Neuron (in vitro differentiated cells): ENCODE results near the gene PINK1.
"Not testable (repeated sequence)": the region's sequence is repeated elsewhere in the genome, so short reads cannot be mapped to it uniquely, and the experiment has no call there.

Source experiments
- H2AFZ ChIP-seq: one replicate; pipeline ENCODE4 v1.6.1; 2013; ENCODE audit warnings: low read depth, mild to moderate bottlenecking, inconsistent platforms, low read length, moderate library complexity
- H3K27me3 ChIP-seq: one replicate; pipeline ENCODE4 v1.6.1; 2013; ENCODE audit warnings: low read length; ENCODE audit not compliant: insufficient read depth
- H3K36me3 ChIP-seq: one replicate; pipeline ENCODE4 v1.6.1; 2013; ENCODE audit warnings: low read length; ENCODE audit not compliant: insufficient read depth
- H3K4me1 ChIP-seq: one replicate; pipeline ENCODE4 v1.6.1; 2013; ENCODE audit warnings: low read length; ENCODE audit not compliant: insufficient read depth
- H3K4me3 ChIP-seq: 2 replicates; pipeline ENCODE4 v1.5.1; 2013; ENCODE audit warnings: mild to moderate bottlenecking, low read length, moderate library complexity
- H3K9me3 ChIP-seq: one replicate; pipeline ENCODE4 v1.6.1; 2013; ENCODE audit warnings: low read length

The PINK1 gene

GRCh38 chr1:20601129-20601825 is 32.0 kb upstream of the PINK1 start:
- no peak overlapping the region for H3K4me3 ChIP-seq
- no peak overlapping the region for H2AFZ ChIP-seq
- H3K27me3 ChIP-seq: no peaks in the 10 kb centered on the region
- H3K9me3 ChIP-seq: no peaks in the 10 kb centered on the region
- H3K36me3 ChIP-seq: no peaks in the 10 kb centered on the region
- H3K4me1 ChIP-seq: no peaks in the 10 kb centered on the region

- peaks cover 6% of the 10 kb centered on the region for H3K27me3 ChIP-seq
- no peaks in the 10 kb centered on the region for H3K36me3 ChIP-seq
- no peak overlapping the region for H2AFZ ChIP-seq
- H3K4me1 ChIP-seq: no peaks in the 10 kb centered on the region
- no peaks in the 10 kb centered on the region for H3K9me3 ChIP-seq
- H3K4me3 ChIP-seq: no peak overlapping the region
These were observed 30.3 kb upstream of the PINK1 start for GRCh38 chr1:20602851-20603450.

GRCh38 chr1:20603504-20604464 is 29.5 kb upstream of the PINK1 start:
- no peak overlapping the region for H2AFZ ChIP-seq
- no peaks in the 10 kb centered on the region for H3K4me1 ChIP-seq
- H3K27me3 ChIP-seq: peaks cover 8% of the 10 kb centered on the region
- H3K4me3 ChIP-seq: no peak overlapping the region
- H3K9me3 ChIP-seq: no peaks in the 10 kb centered on the region
- H3K36me3 ChIP-seq: no peaks in the 10 kb centered on the region

- Histone ChIP-seq H3K27me3 (peaks cover 11% of the 10 kb centered on the region), H3K9me3 (no peaks in the 10 kb centered on the region), H3K4me1 (peaks cover 3% of the 10 kb centered on the region), H3K36me3 (no peaks in the 10 kb centered on the region), H3K4me3 (no peak overlapping the region), H2AFZ (no peak overlapping the region)
These were observed 28.6 kb upstream of the PINK1 start for GRCh38 chr1:20604678-20605077.

GRCh38 chr1:20606801-20607570 is 26.3 kb upstream of the PINK1 start:
- not testable (repeated sequence) for H3K4me1 ChIP-seq, H3K36me3 ChIP-seq, H3K4me3 ChIP-seq, H3K9me3 ChIP-seq, H2AFZ ChIP-seq
- peaks cover 12% of the 10 kb centered on the region for H3K27me3 ChIP-seq

- Histone ChIP-seq H3K4me1 (peaks cover 3% of the 10 kb centered on the region), H3K4me3 (no peak overlapping the region), H3K36me3 (no peaks in the 10 kb centered on the region), H2AFZ (no peak overlapping the region), H3K27me3 (peaks cover 15% of the 10 kb centered on the region), H3K9me3 (no peaks in the 10 kb centered on the region)
These were observed 23.7 kb upstream of the PINK1 start for GRCh38 chr1:20609541-20609940.

- no peak overlapping the region for H3K4me3 ChIP-seq
- H3K27me3 ChIP-seq: peaks cover 15% of the 10 kb centered on the region
- no peaks in the 10 kb centered on the region for H3K36me3 ChIP-seq
- peaks cover 3% of the 10 kb centered on the region for H3K4me1 ChIP-seq
- no peaks in the 10 kb centered on the region for H3K9me3 ChIP-seq
- H2AFZ ChIP-seq: no peak overlapping the region
These were observed 22.3 kb upstream of the PINK1 start for GRCh38 chr1:20610970-20611369.

GRCh38 chr1:20611652-20612051 is 21.6 kb upstream of the PINK1 start:
- no peak overlapping the region for H2AFZ ChIP-seq
- no peak overlapping the region for H3K4me3 ChIP-seq
- H3K4me1 ChIP-seq: peaks cover 3% of the 10 kb centered on the region
- no peaks in the 10 kb centered on the region for H3K9me3 ChIP-seq
- H3K36me3 ChIP-seq: no peaks in the 10 kb centered on the region
- peaks cover 15% of the 10 kb centered on the region for H3K27me3 ChIP-seq

- no peaks in the 10 kb centered on the region for H3K9me3 ChIP-seq
- H2AFZ ChIP-seq: no peak overlapping the region
- H3K36me3 ChIP-seq: no peaks in the 10 kb centered on the region
These were observed 21.0 kb upstream of the PINK1 start for GRCh38 chr1:20612221-20612746.

GRCh38 chr1:20614131-20614579 is 19.1 kb upstream of the PINK1 start:
- H3K27me3 ChIP-seq: peaks cover 17% of the 10 kb centered on the region
- peaks cover 3% of the 10 kb centered on the region for H3K4me1 ChIP-seq
- no peaks in the 10 kb centered on the region for H3K36me3 ChIP-seq
- H2AFZ ChIP-seq: no peak overlapping the region
- no peaks in the 10 kb centered on the region for H3K9me3 ChIP-seq
- no peak overlapping the region for H3K4me3 ChIP-seq

More at GRCh38 chr1:20612221-20612746, 21.0 kb upstream of the PINK1 start:
- Histone ChIP-seq H3K4me3 (no peak overlapping the region), H3K27me3 (peaks cover 15% of the 10 kb centered on the region), H3K4me1 (peaks cover 3% of the 10 kb centered on the region)

- Histone ChIP-seq H3K4me3 (no peak overlapping the region), H3K36me3 (no peaks in the 10 kb centered on the region)
These were observed 17.1 kb upstream of the PINK1 start for GRCh38 chr1:20615946-20616846.

More at GRCh38 chr1:20615946-20616846, 17.1 kb upstream of the PINK1 start:
- Histone ChIP-seq H3K9me3 (no peaks in the 10 kb centered on the region), H3K27me3 (peaks cover 16% of the 10 kb centered on the region), H3K4me1 (no peaks in the 10 kb centered on the region), H2AFZ (no peak overlapping the region)
